ENCODE measurements around the gene RNF114. TPM values are rescaled to one million over a fixed set of nuclear protein-coding genes. Genes with fewer than 3 reads are reported as not detected.

Gene RNF114
- total RNA-seq, 6 experiments from 2014 or later, result 38.6 to 113 (median 44.9) TPM

DNA sequence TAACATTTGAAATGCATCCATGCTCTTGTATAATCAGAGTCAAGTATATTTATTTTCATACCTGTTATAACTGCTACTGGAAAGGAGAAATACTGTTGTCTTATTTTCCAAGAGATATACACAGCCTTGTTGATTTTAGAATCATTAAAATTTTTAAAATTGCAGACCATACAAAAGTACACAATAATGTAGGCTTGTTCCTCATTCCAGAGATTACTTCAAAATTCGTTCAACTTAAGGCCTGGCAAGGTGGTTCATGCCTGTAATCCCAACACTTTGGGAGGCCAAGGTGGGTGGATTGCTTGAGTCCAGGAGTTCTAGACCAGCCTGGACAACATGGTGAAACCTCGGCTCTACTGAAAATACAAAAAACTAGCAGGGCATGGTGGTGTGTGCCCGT lies 6.1 kb downstream of the RNF114 start:
- DNase-seq (no peak), ATAC-seq (no peak)
- Histone ChIP-seq H3K9me3 (no peaks in the 10 kb centered on the region), H3K27me3 (no peaks in the 10 kb centered on the region), H3K36me3 (peaks cover 0 to 66% (median 27%) of the 10 kb centered on the region in 4 donors), H3K27ac (no peak overlapping the region), H3K4me3 (no peak overlapping the region), H3K4me1 (peaks cover 0 to 20% (median 9%) of the 10 kb centered on the region in 4 donors)
- WGBS (ENCODE audit: insufficient coverage, low coverage, low lambda C conversion rate, missing lambda C conversion rate), result 54% methylated on average over 2 of the region's 3 CpGs
- intact Hi-C loops (cut with DNase I), result no loop called here
- TF ChIP-seq, protein P1, sequence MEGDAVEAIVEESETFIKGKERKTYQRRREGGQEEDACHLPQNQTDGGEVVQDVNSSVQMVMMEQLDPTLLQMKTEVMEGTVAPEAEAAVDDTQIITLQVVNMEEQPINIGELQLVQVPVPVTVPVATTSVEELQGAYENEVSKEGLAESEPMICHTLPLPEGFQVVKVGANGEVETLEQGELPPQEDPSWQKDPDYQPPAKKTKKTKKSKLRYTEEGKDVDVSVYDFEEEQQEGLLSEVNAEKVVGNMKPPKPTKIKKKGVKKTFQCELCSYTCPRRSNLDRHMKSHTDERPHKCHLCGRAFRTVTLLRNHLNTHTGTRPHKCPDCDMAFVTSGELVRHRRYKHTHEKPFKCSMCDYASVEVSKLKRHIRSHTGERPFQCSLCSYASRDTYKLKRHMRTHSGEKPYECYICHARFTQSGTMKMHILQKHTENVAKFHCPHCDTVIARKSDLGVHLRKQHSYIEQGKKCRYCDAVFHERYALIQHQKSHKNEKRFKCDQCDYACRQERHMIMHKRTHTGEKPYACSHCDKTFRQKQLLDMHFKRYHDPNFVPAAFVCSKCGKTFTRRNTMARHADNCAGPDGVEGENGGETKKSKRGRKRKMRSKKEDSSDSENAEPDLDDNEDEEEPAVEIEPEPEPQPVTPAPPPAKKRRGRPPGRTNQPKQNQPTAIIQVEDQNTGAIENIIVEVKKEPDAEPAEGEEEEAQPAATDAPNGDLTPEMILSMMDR (IDR thresholded peaks at IDR 0.05), result no peak
- no peak for TF ChIP-seq POLR2A (IDR thresholded peaks at IDR 0.05)

DNA sequence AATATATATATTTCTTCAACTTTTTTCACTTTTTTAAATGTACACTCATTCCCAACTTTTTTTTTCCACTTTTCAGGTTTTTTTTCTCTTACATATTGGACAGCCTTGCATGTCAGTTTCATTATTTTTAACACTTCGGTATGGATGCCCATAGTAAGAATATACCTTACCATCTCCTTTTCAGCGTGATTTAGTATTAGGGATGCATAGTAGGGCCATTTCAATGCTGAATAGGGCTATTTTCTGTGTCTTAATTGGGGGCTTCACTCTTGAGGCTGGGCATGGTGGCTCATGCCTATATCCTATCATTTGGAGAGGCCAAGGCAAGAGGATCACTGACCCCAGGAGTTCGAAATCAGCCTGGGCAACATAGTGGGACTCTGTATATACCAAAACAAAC lies 6.7 kb downstream of the RNF114 start:
- TF ChIP-seq, protein P1 (IDR thresholded peaks at IDR 0.05), result no peak
- no peak for TF ChIP-seq POLR2A (IDR thresholded peaks at IDR 0.05)
- Histone ChIP-seq H3K27ac (no peak overlapping the region), H3K9me3 (no peaks in the 10 kb centered on the region), H3K27me3 (no peaks in the 10 kb centered on the region), H3K4me3 (no peak overlapping the region), H3K36me3 (peaks cover 0 to 67% (median 27%) of the 10 kb centered on the region in 4 donors), H3K4me1 (peaks cover 0 to 15% (median 7%) of the 10 kb centered on the region in 4 donors)
- ATAC-seq (no peak), DNase-seq (no peak)
- intact Hi-C loops (cut with DNase I), result no loop called here
- 85% methylated on average over 3 of the region's 3 CpGs for WGBS (ENCODE audit: insufficient coverage, low coverage, low lambda C conversion rate, missing lambda C conversion rate)

DNA sequence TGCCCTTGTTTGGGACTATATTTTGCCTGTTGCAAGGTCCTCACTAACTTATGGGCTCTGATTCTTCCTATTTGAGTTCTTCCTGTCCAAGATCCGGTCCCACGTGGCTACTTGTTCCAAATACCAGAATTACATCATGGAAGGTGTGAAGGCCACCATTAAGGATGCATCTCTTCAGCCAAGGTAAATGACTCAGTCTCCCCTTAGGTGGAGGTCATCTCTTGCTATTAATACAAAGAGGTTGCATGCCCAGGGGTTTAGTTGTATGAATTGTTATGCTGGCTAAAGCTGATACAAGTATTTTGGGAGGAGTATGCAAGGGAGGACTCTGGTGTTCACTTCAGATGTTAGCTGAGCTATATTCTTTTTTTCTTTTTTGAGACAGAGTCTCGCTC lies 9.1 kb downstream of the RNF114 start:
- intact Hi-C loops (cut with DNase I), result no loop called here
- H3K9me3 ChIP-seq, result no peaks in the 10 kb centered on the region
- H3K4me1 ChIP-seq, result no peaks in the 10 kb centered on the region
- H3K4me3 ChIP-seq, result no peak overlapping the region
- TF ChIP-seq POLR2A (IDR thresholded peaks at IDR 0.05), result no peak
- TF ChIP-seq, protein P1 (IDR thresholded peaks at IDR 0.05), result no peak
- DNase-seq (no peak), ATAC-seq (no peak)
- peaks cover 6 to 84% (median 36%) of the 10 kb centered on the region in 4 donors for H3K36me3 ChIP-seq
- 60% methylated on average over 2 of the region's 3 CpGs for WGBS (ENCODE audit: insufficient coverage, low coverage, low lambda C conversion rate, missing lambda C conversion rate)
- no peak overlapping the region for H3K27ac ChIP-seq
- H3K27me3 ChIP-seq, result no peaks in the 10 kb centered on the region

DNA sequence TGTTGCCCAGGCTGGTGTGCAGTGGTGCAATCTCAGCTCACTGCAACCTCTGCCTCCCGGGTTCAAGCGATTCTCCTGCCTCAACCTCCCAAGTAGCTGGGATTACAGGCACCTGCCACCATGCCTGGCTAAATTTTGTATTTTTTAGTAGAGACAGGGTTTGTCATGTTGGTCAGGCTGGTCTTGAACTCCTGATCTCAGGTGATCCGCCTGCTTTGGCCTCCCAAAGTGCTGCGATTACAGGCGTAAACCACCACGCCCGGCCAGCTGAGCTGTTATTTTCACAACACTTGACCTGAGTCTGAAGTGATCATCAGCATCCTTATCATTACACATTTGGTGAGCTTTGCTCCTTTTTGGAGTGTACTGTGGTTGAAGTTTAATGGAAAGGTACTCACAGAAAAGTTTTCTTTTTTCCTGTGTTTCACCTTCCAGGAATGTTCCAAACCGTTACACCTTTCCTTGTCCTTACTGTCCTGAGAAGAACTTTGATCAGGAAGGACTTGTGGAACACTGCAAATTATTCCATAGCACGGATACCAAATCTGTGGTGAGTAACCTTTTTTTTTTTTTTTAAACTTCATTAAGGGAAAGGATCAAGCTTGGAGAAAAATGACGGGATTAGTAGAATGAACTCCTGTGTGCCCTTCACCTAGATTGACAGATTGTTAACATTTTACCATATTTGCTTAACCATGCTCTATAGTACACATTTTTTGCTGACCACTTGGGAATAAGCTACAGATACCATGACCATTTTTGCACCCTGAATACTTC lies 9.7 kb downstream of the RNF114 start:
- no peak for TF ChIP-seq POLR2A (IDR thresholded peaks at IDR 0.05)
- TF ChIP-seq, protein P1 (IDR thresholded peaks at IDR 0.05), result no peak
- no peak for ATAC-seq
- intact Hi-C loops (cut with DNase I), result no loop called here
- no peaks in the 10 kb centered on the region for H3K27me3 ChIP-seq
- no peaks in the 10 kb centered on the region for H3K9me3 ChIP-seq
- peaks cover 6 to 89% (median 39%) of the 10 kb centered on the region in 4 donors for H3K36me3 ChIP-seq
- no peak overlapping the region for H3K27ac ChIP-seq
- 73% methylated on average over 4 of the region's 10 CpGs for WGBS (ENCODE audit: insufficient coverage, low coverage, low lambda C conversion rate, missing lambda C conversion rate)
- no peaks in the 10 kb centered on the region for H3K4me1 ChIP-seq
- no peak overlapping the region for H3K4me3 ChIP-seq
- DNase-seq, result no peak
